Measurements from ENCODE around the gene GMDS.

GRCh38 chr6:1594445-1595200 lies 650.8 kb downstream of the GMDS start:
- TF ChIP-seq, protein P1, sequence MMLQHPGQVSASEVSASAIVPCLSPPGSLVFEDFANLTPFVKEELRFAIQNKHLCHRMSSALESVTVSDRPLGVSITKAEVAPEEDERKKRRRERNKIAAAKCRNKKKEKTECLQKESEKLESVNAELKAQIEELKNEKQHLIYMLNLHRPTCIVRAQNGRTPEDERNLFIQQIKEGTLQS (CRISPR knock-in tag; conservative IDR thresholded peaks at IDR 0.05): no peak
- no peak for TF ChIP-seq PRDM15 (CRISPR knock-in tag; IDR thresholded peaks at IDR 0.05)
- no peak for TF ChIP-seq ZNF423 (CRISPR knock-in tag; IDR thresholded peaks at IDR 0.05)
- no peak for TF ChIP-seq CTCF (IDR thresholded peaks at IDR 0.05)
- no peak for TF ChIP-seq TP53 (CRISPR knock-in tag; IDR thresholded peaks at IDR 0.05)
- TF ChIP-seq FOXP4 (CRISPR knock-in tag; IDR thresholded peaks at IDR 0.05): no peak
- TF ChIP-seq, protein P2, sequence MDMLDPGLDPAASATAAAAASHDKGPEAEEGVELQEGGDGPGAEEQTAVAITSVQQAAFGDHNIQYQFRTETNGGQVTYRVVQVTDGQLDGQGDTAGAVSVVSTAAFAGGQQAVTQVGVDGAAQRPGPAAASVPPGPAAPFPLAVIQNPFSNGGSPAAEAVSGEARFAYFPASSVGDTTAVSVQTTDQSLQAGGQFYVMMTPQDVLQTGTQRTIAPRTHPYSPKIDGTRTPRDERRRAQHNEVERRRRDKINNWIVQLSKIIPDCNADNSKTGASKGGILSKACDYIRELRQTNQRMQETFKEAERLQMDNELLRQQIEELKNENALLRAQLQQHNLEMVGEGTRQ (CRISPR knock-in tag; IDR thresholded peaks at IDR 0.05): no peak
- TF ChIP-seq MLX (CRISPR knock-in tag; IDR thresholded peaks at IDR 0.05): no peak
- TF ChIP-seq ATF2 (CRISPR knock-in tag; IDR thresholded peaks at IDR 0.05; ENCODE audit: borderline replicate concordance, low read depth): no peak
- TF ChIP-seq, protein P3, sequence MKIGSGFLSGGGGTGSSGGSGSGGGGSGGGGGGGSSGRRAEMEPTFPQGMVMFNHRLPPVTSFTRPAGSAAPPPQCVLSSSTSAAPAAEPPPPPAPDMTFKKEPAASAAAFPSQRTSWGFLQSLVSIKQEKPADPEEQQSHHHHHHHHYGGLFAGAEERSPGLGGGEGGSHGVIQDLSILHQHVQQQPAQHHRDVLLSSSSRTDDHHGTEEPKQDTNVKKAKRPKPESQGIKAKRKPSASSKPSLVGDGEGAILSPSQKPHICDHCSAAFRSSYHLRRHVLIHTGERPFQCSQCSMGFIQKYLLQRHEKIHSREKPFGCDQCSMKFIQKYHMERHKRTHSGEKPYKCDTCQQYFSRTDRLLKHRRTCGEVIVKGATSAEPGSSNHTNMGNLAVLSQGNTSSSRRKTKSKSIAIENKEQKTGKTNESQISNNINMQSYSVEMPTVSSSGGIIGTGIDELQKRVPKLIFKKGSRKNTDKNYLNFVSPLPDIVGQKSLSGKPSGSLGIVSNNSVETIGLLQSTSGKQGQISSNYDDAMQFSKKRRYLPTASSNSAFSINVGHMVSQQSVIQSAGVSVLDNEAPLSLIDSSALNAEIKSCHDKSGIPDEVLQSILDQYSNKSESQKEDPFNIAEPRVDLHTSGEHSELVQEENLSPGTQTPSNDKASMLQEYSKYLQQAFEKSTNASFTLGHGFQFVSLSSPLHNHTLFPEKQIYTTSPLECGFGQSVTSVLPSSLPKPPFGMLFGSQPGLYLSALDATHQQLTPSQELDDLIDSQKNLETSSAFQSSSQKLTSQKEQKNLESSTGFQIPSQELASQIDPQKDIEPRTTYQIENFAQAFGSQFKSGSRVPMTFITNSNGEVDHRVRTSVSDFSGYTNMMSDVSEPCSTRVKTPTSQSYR (CRISPR knock-in tag; IDR thresholded peaks at IDR 0.05): no peak
- TF ChIP-seq SP1 (CRISPR knock-in tag; conservative IDR thresholded peaks at IDR 0.05): no peak
- TF ChIP-seq JUN (CRISPR knock-in tag; IDR thresholded peaks at IDR 0.05): no peak

All from WTC11 (cell line).